ENCODE measurements around the gene NOP56. TPM values are rescaled to one million over a fixed set of nuclear protein-coding genes. Genes with fewer than 3 reads are reported as not detected.

The NOP56 gene
- total RNA-seq = 166 and 288 TPM in 2 replicates

GRCh38 chr20:2651772-2652723 lies at the start of gene NOP56:
Gene NOP56, plus strand, starts transcription at chr20:2652632. Its CDS starts 29 bp downstream, at chr20:2652661.
- TF ChIP-seq CTCF (IDR thresholded peaks at IDR 0.05; ENCODE audit: insufficient read depth, low read length, severe bottlenecking) = no peak
- Histone ChIP-seq H3K36me3 (ENCODE audit: control insufficient read depth, insufficient read depth, low read length) (peaks cover 31% of the 10 kb centered on the region), H3K4me3 (ENCODE audit: low read depth, low read length) (peak within 1 kb of the TSS; percentile 52), H3K27me3 (ENCODE audit: control insufficient read depth, insufficient read depth, low read length) (no peaks in the 10 kb centered on the region)
- DNase-seq (ENCODE audit: low read depth) (peak; percentile 60), FAIRE-seq (no peak)

- Histone ChIP-seq H3K4me3 (ENCODE audit: low read depth, low read length) (no peak overlapping the region), H3K36me3 (ENCODE audit: control insufficient read depth, insufficient read depth, low read length) (no peaks in the 10 kb centered on the region), H3K27me3 (ENCODE audit: control insufficient read depth, insufficient read depth, low read length) (no peaks in the 10 kb centered on the region)
- no peak for DNase-seq (ENCODE audit: low read depth)
- peak; percentile 84 for FAIRE-seq
- TF ChIP-seq CTCF (IDR thresholded peaks at IDR 0.05; ENCODE audit: insufficient read depth, low read length, severe bottlenecking) = no peak
These were observed 49.7 kb upstream of the NOP56 start for GRCh38 chr20:2602746-2603145.

- H3K36me3 ChIP-seq (ENCODE audit: control insufficient read depth, insufficient read depth, low read length) = no peaks in the 10 kb centered on the region
- no peak for TF ChIP-seq CTCF (IDR thresholded peaks at IDR 0.05; ENCODE audit: insufficient read depth, low read length, severe bottlenecking)
- H3K27me3 ChIP-seq (ENCODE audit: control insufficient read depth, insufficient read depth, low read length) = no peaks in the 10 kb centered on the region
- DNase-seq (ENCODE audit: low read depth) = no peak
- peak; percentile 72 for FAIRE-seq
- no peak overlapping the region for H3K4me3 ChIP-seq (ENCODE audit: low read depth, low read length)
These were observed 48.5 kb upstream of the NOP56 start for GRCh38 chr20:2603816-2604505.

- TF ChIP-seq CTCF (IDR thresholded peaks at IDR 0.05; ENCODE audit: insufficient read depth, low read length, severe bottlenecking) = no peak
- Histone ChIP-seq H3K4me3 (ENCODE audit: low read depth, low read length) (no peak overlapping the region), H3K36me3 (ENCODE audit: control insufficient read depth, insufficient read depth, low read length) (no peaks in the 10 kb centered on the region), H3K27me3 (ENCODE audit: control insufficient read depth, insufficient read depth, low read length) (no peaks in the 10 kb centered on the region)
- no peak for DNase-seq (ENCODE audit: low read depth)
- no peak for FAIRE-seq
These were observed 48.0 kb upstream of the NOP56 start for GRCh38 chr20:2604506-2604835.

- DNase-seq (ENCODE audit: low read depth) (no peak), FAIRE-seq (no peak)
- TF ChIP-seq CTCF (IDR thresholded peaks at IDR 0.05; ENCODE audit: insufficient read depth, low read length, severe bottlenecking) = no peak
- Histone ChIP-seq H3K4me3 (ENCODE audit: low read depth, low read length) (no peak overlapping the region), H3K27me3 (ENCODE audit: control insufficient read depth, insufficient read depth, low read length) (no peaks in the 10 kb centered on the region), H3K36me3 (ENCODE audit: control insufficient read depth, insufficient read depth, low read length) (no peaks in the 10 kb centered on the region)
These were observed 45.9 kb upstream of the NOP56 start for GRCh38 chr20:2606507-2607006.
